MM.1S (cell line): ENCODE results near the gene TCERG1L.

Source experiments
- DNase-seq: peaks from one replicate; pipeline ENCODE4 v3.0.0-alpha.2; 2015
- H2AFZ ChIP-seq: fragments of 300-600 bp; sonication (generic); 2 replicates; pipeline ENCODE4 v1.6.0; 2016; ENCODE audit warnings: antibody characterized with exemption, low read length
- H3F3A ChIP-seq: fragments of 300-600 bp; sonication (generic); 2 replicates; pipeline ENCODE4 v1.6.1; 2016; ENCODE audit warnings: mild to moderate bottlenecking, antibody characterized with exemption, low read length, moderate library complexity, mixed read lengths; ENCODE audit not compliant: insufficient read depth
- H3K27ac ChIP-seq: fragments of 300-600 bp; sonication (generic); 2 replicates; pipeline ENCODE4 v1.5.1; 2016; ENCODE audit warnings: mild to moderate bottlenecking, low read length
- H3K27me3 ChIP-seq: fragments of 300-600 bp; sonication (generic); replicated peaks from 2 replicates; pipeline ENCODE4 v1.6.0; 2016; ENCODE audit warnings: low read length; ENCODE audit not compliant: insufficient read depth
- H3K36me3 ChIP-seq: fragments of 300-600 bp; sonication (generic); replicated peaks from 2 replicates; pipeline ENCODE4 v1.6.1; 2016; ENCODE audit warnings: mild to moderate bottlenecking, low read length, mixed read lengths; ENCODE audit not compliant: insufficient read depth
- H3K4me1 ChIP-seq: fragments of 300-600 bp; sonication (generic); 2 replicates; pipeline ENCODE4 v1.6.1; 2016; ENCODE audit warnings: low read length, mixed read lengths
- H3K4me2 ChIP-seq: fragments of 300-600 bp; sonication (generic); 2 replicates; pipeline ENCODE4 v1.6.0; 2016; ENCODE audit warnings: low read depth, low read length
- H3K4me3 ChIP-seq: fragments of 300-600 bp; sonication (generic); 2 replicates; pipeline ENCODE4 v1.5.1; 2016; ENCODE audit warnings: low read length, mixed read lengths
- H3K79me2 ChIP-seq: fragments of 300-600 bp; sonication (generic); 2 replicates; pipeline ENCODE4 v1.6.1; 2016; ENCODE audit warnings: mixed run types, low read length, mixed read lengths
- H3K9ac ChIP-seq: fragments of 300-600 bp; sonication (generic); 2 replicates; pipeline ENCODE4 v1.6.1; 2016; ENCODE audit warnings: low read length, mixed read lengths
- H3K9me2 ChIP-seq: fragments of 300-600 bp; sonication (generic); replicated peaks from 2 replicates; pipeline ENCODE4 v1.6.1; 2016; ENCODE audit warnings: mild to moderate bottlenecking, low read length, mixed read lengths; ENCODE audit not compliant: insufficient read depth
- H3K9me3 ChIP-seq: fragments of 300-600 bp; sonication (generic); replicated peaks from 2 replicates; pipeline ENCODE4 v1.6.1; 2016; ENCODE audit warnings: mild to moderate bottlenecking, low read length, mixed read lengths; ENCODE audit not compliant: insufficient read depth
- H4K20me1 ChIP-seq: fragments of 300-600 bp; sonication (generic); 2 replicates; pipeline ENCODE4 v1.6.1; 2016; ENCODE audit warnings: mild to moderate bottlenecking, low read length, moderate library complexity, mixed read lengths; ENCODE audit not compliant: insufficient read depth
- EZH2 ChIP-seq: fragments of 300-600 bp; sonication (generic); optimal IDR thresholded peaks from 2 replicates; pipeline ENCODE3; 2017; ENCODE audit warnings: low read depth, mild to moderate bottlenecking, antibody characterized with exemption, low read length, mixed read lengths
- EZH2phosphoT487 ChIP-seq: fragments of 300-600 bp; sonication (generic); IDR thresholded peaks from 2 replicates; pipeline ENCODE4 v1.6.1; 2018; ENCODE audit warnings: antibody characterized with exemption, low read length
- TF ChIP-seq, protein P1 (sequence below): fragments of 300-600 bp; sonication (generic); IDR thresholded peaks from 2 replicates; pipeline ENCODE4 v1.5.1; 2016; ENCODE audit warnings: antibody characterized with exemption, low read length, mixed read lengths

TCERG1L gene, protein sequence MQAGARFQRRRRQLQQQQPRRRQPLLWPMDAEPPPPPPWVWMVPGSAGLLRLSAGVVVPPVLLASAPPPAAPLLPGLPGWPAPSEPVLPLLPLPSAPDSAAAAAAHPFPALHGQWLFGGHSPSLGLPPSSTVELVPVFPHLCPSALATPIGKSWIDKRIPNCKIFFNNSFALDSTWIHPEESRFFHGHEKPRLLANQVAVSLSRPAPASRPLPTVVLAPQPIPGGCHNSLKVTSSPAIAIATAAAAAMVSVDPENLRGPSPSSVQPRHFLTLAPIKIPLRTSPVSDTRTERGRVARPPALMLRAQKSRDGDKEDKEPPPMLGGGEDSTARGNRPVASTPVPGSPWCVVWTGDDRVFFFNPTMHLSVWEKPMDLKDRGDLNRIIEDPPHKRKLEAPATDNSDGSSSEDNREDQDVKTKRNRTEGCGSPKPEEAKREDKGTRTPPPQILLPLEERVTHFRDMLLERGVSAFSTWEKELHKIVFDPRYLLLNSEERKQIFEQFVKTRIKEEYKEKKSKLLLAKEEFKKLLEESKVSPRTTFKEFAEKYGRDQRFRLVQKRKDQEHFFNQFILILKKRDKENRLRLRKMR

DNA sequence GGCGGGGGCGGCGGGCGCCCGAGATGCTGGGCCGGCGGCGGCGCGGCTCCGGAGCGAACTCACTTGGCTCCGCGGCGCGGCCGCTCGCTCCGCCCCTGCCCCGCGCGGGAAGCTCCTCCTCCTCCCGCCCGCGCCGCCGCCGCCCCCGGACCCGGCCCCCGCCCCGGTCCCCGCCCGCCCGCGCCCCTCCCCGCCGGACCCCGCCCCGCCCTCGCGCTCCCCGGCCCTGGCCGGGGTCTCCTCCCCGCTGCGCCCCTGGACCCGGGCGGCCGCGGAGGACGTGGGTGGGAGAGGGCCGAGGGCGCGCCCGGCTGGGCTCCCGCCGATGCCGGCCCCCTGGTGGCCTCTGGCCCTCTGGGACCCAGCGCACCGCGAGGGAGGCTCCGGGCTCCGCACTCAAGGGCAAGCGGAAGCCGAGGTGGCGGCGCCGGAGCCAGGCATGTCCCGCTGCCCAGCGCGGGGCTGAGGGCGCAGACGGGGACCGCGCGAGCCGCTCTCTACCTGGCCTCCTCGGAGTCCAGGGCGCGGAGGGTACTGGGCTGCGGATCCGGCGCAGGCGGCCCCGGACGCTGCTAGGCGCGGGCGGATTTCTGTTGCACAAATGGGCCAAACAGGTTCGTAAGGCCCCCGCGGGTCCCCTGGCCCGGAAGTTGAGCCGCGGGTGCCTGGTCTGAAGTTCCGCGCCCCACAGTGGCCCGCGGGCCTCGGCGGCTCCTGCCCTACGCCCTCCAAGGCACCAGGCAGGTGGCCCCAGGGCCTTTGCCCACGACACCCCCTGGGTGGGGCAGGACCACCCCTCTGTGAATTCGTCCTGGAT is at the start of gene TCERG1L:
Gene TCERG1L, minus strand, starts transcription at position 61 of the 817 bp plus-strand sequence. CDS start 86 bp downstream, outside the sequence.
- DNase-seq: no peak
- no peaks in the 10 kb centered on the region for H4K20me1 ChIP-seq

DNA sequence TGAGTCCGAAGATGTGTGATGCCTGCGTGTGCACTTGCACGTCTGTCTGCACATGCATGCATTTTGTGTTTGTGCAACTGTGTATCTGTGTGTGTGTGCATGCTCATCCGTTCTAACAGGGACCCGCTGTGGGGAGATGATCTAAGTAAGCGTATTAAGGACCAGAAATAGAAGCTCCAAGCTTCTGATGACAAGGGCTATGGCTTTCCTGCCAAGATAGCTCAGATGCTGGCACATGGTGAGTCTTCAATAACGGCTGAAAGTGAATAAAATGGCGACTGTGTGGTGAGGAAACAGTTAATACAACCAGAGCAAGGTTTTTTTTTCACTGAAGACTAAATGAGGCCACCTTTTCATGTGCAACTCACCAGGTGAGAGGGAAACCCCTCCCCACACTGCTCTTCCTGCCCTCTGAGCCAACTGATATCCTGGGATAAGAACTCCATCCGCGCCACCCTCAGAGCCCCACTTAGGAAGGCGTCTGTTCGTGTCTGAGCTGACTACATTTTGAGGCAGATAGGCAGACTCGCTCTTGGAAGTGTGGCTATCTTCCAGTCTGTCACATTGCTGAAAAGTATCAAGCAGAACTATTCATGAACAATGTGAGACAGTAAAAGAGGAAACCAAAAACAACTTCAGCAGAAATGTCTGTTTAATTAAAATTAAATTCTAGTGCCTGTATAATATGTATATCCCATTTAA is 47.4 kb upstream of the TCERG1L start:
- no peaks in the 10 kb centered on the region for H3K27me3 ChIP-seq
- no peaks in the 10 kb centered on the region for H3K4me1 ChIP-seq
- H3K27ac ChIP-seq: no peak overlapping the region
- no peaks in the 10 kb centered on the region for H3F3A ChIP-seq
- no peak overlapping the region for H3K4me3 ChIP-seq
- no peaks in the 10 kb centered on the region for H4K20me1 ChIP-seq
- H2AFZ ChIP-seq: no peak overlapping the region
- TF ChIP-seq, protein P1, sequence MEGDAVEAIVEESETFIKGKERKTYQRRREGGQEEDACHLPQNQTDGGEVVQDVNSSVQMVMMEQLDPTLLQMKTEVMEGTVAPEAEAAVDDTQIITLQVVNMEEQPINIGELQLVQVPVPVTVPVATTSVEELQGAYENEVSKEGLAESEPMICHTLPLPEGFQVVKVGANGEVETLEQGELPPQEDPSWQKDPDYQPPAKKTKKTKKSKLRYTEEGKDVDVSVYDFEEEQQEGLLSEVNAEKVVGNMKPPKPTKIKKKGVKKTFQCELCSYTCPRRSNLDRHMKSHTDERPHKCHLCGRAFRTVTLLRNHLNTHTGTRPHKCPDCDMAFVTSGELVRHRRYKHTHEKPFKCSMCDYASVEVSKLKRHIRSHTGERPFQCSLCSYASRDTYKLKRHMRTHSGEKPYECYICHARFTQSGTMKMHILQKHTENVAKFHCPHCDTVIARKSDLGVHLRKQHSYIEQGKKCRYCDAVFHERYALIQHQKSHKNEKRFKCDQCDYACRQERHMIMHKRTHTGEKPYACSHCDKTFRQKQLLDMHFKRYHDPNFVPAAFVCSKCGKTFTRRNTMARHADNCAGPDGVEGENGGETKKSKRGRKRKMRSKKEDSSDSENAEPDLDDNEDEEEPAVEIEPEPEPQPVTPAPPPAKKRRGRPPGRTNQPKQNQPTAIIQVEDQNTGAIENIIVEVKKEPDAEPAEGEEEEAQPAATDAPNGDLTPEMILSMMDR: no peak
- TF ChIP-seq EZH2: no peak
- TF ChIP-seq EZH2phosphoT487: no peak
- H3K36me3 ChIP-seq: no peaks in the 10 kb centered on the region
- H3K9ac ChIP-seq: no peak overlapping the region
- no peak for DNase-seq
- H3K9me2 ChIP-seq: no peaks in the 10 kb centered on the region
- H3K79me2 ChIP-seq: no peaks in the 10 kb centered on the region
- H3K9me3 ChIP-seq: no peaks in the 10 kb centered on the region
- H3K4me2 ChIP-seq: no peak overlapping the region

More for the DNA sequence above, at the start of gene TCERG1L:
- H3K27me3 ChIP-seq: 0 out of 2 replicates have a peak, but pooled peaks cover under 1% of the 10 kb centered on the region
- H3K36me3 ChIP-seq: no peaks in the 10 kb centered on the region
- no peak within 1 kb of the TSS for H2AFZ ChIP-seq
- no peak within 1 kb of the TSS for H3K4me2 ChIP-seq
- H3K4me1 ChIP-seq: no peaks in the 10 kb centered on the region
- H3F3A ChIP-seq: no peaks in the 10 kb centered on the region
- H3K27ac ChIP-seq: no peak within 1 kb of the TSS
- no peak within 1 kb of the TSS for H3K9ac ChIP-seq
- H3K79me2 ChIP-seq: no peaks in the 10 kb centered on the region
- H3K9me2 ChIP-seq: no peaks in the 10 kb centered on the region
- H3K4me3 ChIP-seq: no peak within 1 kb of the TSS
- no peaks in the 10 kb centered on the region for H3K9me3 ChIP-seq
- TF ChIP-seq EZH2phosphoT487: no peak
- TF ChIP-seq, protein P1: no peak
- no peak for TF ChIP-seq EZH2

GRCh38 chr10:131356442-131356841 is 44.9 kb upstream of the TCERG1L start:
- Histone ChIP-seq H3K4me1 (no peaks in the 10 kb centered on the region), H4K20me1 (no peaks in the 10 kb centered on the region), H3K27ac (no peak overlapping the region), H3K9me2 (no peaks in the 10 kb centered on the region), H2AFZ (no peak overlapping the region), H3K9ac (no peak overlapping the region), H3K4me2 (no peak overlapping the region), H3K79me2 (no peaks in the 10 kb centered on the region), H3K27me3 (no peaks in the 10 kb centered on the region), H3K9me3 (no peaks in the 10 kb centered on the region), H3K36me3 (no peaks in the 10 kb centered on the region), H3K4me3 (no peak overlapping the region), H3F3A (no peaks in the 10 kb centered on the region)
- no peak for DNase-seq
- TF ChIP-seq EZH2: no peak
- TF ChIP-seq, protein P1: no peak
- TF ChIP-seq EZH2phosphoT487: no peak
